Right forelimb (tissue), 1 donor: Measurements from ENCODE around the gene BCAS3.
"Not testable (repeated sequence)": the region's sequence is repeated elsewhere in the genome, so short reads cannot be mapped to it uniquely, and the experiment has no call there.

Experiments
- DNase-seq: peaks from one replicate; pipeline ENCODE4 v3.0.0-alpha.2; 2018

Gene BCAS3

DNA sequence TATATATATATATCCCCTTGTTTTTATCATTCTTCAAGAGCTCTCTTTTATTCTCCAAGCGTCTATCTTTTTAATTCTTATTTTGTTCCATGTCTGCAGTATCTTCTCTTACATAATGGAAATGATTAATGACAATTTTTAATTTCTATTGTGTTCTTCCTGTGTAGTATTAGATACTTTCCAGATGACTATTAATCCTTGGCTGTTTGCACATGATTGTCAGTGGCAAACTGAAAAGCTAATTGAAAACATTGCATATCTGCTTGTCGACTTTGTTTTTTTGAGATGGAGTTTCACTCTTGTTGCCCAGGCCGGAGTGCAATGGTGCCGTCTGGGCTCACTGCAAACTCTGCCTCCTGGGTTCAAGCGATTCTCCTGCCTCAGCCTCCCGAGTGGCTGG lies 124.7 kb downstream of the BCAS3 start:
- no peak for DNase-seq

- no peak for DNase-seq
Measured at GRCh38 chr17:60803059-60803458, 125.4 kb downstream of the BCAS3 start.

GRCh38 chr17:60804831-60805230 lies 127.2 kb downstream of the BCAS3 start:
- no peak for DNase-seq

- DNase-seq = no peak
Measured at GRCh38 chr17:60809421-60809820, 131.8 kb downstream of the BCAS3 start.

DNA sequence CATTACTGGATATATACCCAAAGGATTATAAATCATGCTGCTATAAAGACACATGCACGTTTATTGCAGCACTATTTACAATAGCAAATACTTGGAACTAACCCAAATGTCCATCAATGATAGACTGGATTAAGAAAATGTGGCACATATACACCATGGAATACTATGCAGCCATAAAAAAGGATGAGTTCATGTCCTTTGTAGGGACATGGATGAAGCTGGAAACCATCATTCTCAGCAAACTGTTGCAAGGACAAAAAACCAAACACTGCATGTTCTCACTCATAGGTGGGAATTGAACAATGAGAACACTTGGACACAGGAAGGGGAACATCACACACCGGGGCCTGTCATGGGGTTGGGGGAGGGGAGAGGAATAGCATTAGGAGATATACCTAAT lies 137.3 kb downstream of the BCAS3 start:
- DNase-seq = not testable (repeated sequence)

- DNase-seq = no peak
Measured at GRCh38 chr17:60817192-60817591, 139.5 kb downstream of the BCAS3 start.

GRCh38 chr17:60819447-60820130 lies 141.9 kb downstream of the BCAS3 start:
- DNase-seq = no peak

GRCh38 chr17:60823515-60823914 lies 145.9 kb downstream of the BCAS3 start:
- DNase-seq = no peak

DNA sequence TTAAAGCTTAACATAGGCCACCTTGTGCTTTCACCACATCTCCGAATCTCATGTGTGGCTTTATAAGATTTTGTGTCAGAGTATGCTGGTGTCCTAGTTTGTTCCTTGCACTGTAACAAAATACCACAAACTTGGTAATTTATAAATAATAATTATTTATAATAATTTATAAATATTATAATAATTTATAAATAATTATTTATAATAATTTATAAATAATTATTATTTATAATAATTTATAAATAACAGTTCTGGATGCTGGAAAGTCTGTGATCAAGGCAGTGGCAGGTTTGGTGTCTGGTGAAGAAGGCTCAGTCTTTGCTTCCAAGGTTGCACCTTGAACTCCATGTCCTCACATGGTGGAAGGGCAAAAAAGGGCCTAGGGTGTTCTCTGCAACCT lies 147.7 kb downstream of the BCAS3 start:
- DNase-seq = no peak

DNA sequence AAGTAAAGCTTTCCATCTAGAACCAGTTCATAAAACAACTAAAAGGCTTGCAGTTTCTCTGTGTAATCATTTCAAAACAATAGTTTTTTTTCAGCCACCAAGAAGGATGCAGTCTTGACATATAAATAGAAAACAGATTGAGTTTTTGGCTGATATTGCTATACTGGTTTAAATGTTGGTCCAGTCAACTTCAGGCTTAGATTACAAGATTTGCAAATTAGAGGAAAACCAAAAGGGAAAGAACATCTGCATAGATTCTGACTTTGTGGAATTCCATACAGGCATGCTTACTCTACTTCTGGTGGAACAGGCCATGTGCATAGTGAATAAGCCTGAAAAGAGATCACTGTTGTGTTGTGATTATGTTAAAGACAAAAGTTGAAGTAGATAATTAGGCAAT lies 150.3 kb downstream of the BCAS3 start:
- DNase-seq = no peak

- no peak for DNase-seq
Measured at GRCh38 chr17:60832151-60832585, 154.5 kb downstream of the BCAS3 start.

- no peak for DNase-seq
Measured at GRCh38 chr17:60832631-60833030, 155.0 kb downstream of the BCAS3 start.

DNA sequence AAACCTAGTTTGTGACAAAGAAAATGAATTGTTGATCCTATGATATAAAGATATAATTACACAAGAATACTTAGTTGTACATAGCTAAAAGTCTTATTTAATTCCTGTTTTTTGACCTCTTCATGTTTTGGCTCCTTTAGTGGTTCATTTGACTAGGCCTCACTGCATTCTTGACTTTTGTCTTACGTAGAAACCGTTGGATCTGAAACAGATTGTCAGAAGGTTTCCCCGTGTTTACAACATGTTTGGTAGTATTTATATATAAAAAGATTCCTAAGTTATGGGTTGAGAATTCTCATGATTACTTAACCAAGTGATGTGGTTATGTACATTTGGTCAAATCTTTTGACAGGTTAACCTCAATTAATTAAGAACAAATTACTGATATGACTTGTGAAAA lies 162.8 kb downstream of the BCAS3 start:
- no peak for DNase-seq

GRCh38 chr17:60845012-60845411 lies 167.4 kb downstream of the BCAS3 start:
- no peak for DNase-seq

- DNase-seq = no peak
Measured at GRCh38 chr17:60846175-60846574, 168.5 kb downstream of the BCAS3 start.

DNA sequence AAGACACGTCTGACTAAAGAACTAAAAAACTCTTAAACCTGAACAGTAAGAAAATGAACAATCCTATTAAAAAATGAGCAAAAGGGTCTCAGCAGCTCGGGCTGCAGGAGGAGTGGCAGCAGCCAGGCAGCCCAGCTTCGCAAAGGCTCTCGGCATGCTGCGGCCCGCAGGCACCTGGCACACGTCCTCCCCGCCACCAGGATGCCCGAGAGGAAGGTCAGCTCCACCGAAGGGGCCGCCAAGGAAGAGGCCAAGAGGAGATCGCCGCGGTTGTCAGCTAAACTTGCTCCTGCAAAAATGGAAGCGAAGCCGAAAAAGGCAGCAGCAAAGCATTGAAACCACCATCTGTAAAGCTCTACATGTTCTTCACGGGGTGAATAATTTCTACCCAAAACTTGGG lies 173.5 kb downstream of the BCAS3 start:
- DNase-seq = no peak

DNA sequence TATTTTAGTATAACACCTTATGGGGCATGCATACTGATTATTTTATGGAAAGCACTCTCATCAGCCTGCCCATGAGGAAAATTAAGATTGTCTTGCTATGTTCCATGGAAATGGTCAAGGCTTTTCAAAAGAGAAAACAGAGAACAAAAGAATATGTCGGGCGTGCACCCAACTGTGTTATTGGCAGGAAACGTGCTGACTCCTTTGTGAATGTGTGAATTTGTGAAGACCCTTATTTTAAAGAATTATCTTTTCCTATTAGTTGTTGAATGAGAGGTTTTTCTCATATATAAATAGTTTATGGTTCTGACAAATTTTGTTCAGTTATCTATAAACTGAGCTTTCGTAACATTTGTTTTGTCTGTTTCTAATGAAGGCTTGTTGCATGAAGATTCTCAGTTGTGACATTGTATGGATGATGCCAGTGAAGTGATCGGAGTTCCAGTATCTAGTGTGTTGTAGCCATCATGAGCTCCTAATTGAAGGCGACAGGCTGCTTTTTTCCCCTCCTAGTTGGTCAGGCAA lies 180.0 kb downstream of the BCAS3 start:
- DNase-seq = no peak

DNA sequence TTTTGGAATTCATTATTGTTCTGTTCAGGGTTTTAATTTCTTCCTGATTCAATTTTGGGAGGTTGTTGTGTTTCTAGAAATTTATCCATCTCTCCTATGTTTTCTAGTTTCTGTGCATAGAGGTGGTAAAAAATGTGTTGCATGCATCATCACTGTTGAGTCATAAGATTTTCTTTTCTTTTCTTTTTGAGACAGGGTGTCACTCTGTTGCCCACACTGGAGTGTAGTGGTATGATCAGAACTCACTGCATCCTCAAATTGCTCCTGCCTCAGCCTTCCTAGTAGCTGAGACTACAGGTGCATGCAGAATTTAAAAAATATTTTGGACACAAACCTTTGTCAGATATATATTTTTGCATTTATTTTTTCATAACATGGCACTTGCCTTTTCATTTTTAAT lies 184.8 kb downstream of the BCAS3 start:
- no peak for DNase-seq

- DNase-seq = no peak
Measured at GRCh38 chr17:60863892-60864707, 186.4 kb downstream of the BCAS3 start.

GRCh38 chr17:60864708-60865005 lies 187.0 kb downstream of the BCAS3 start:
- DNase-seq = no peak

- DNase-seq = no peak
Measured at GRCh38 chr17:60874772-60875171, 197.1 kb downstream of the BCAS3 start.

- DNase-seq = not testable (repeated sequence)
Measured at GRCh38 chr17:60886731-60887613, 209.3 kb downstream of the BCAS3 start.

GRCh38 chr17:60887614-60888028 lies 210.0 kb downstream of the BCAS3 start:
- DNase-seq = no peak
